HG03342 (cell line): Measurements from ENCODE around the gene BOLA1.
"Not testable (repeated sequence)": the region's sequence is repeated elsewhere in the genome, so short reads cannot be mapped to it uniquely, and the experiment has no call there.

Source experiments
- ATAC-seq: cut with Tn5 transposase; IDR thresholded peaks from one replicate; pipeline ENCODE4 v1.9.1; 2021; ENCODE audit warnings: mild to moderate bottlenecking, moderate library complexity; ENCODE audit not compliant: unreplicated experiment

The BOLA1 gene

GRCh38 chr1:149927563-149928400 lies 28.4 kb downstream of the BOLA1 start, which contains the start of gene SF3B4:
SF3B4 (minus strand) TSS chr1:149927803; CDS start chr1:149927759, 44 bp downstream.
- ATAC-seq = peak; percentile 90

GRCh38 chr1:149928401-149928724 lies 29.0 kb downstream of the BOLA1 start:
- ATAC-seq = no peak

- no peak for ATAC-seq
Observed at GRCh38 chr1:149929856-149930255, 30.5 kb downstream of the BOLA1 start.

- no peak for ATAC-seq
Observed at GRCh38 chr1:149931212-149931790, 31.9 kb downstream of the BOLA1 start.

- no peak for ATAC-seq
Observed at GRCh38 chr1:149932474-149932873, 33.1 kb downstream of the BOLA1 start.

- ATAC-seq = no peak
Observed at GRCh38 chr1:149933208-149933607, 33.8 kb downstream of the BOLA1 start.

GRCh38 chr1:149934356-149934755 lies 35.0 kb downstream of the BOLA1 start:
- no peak for ATAC-seq

GRCh38 chr1:149936170-149936991 lies 37.0 kb downstream of the BOLA1 start, which contains the start of gene MTMR11:
MTMR11 (minus strand) TSS chr1:149936879; CDS start chr1:149936647, 232 bp downstream.
- ATAC-seq = no peak

- ATAC-seq = no peak
Observed at GRCh38 chr1:149936992-149937705, 37.8 kb downstream of the BOLA1 start.

GRCh38 chr1:149937759-149938158 lies 38.4 kb downstream of the BOLA1 start:
- no peak for ATAC-seq

- not testable (repeated sequence) for ATAC-seq
Observed at GRCh38 chr1:149938668-149939003, 39.3 kb downstream of the BOLA1 start.

- no peak for ATAC-seq
Observed at GRCh38 chr1:149940427-149940826, 41.1 kb downstream of the BOLA1 start.

- ATAC-seq = no peak
Observed at GRCh38 chr1:149942207-149942606, 42.8 kb downstream of the BOLA1 start.

- no peak for ATAC-seq
Observed at GRCh38 chr1:149942885-149943284, 43.5 kb downstream of the BOLA1 start.

- no peak for ATAC-seq
Observed at GRCh38 chr1:149945206-149945605, 45.8 kb downstream of the BOLA1 start.

GRCh38 chr1:149949911-149950310 lies 50.5 kb downstream of the BOLA1 start:
- ATAC-seq = no peak
